Measurements from ENCODE around the gene TAC3. TPM values are rescaled to one million over a fixed set of nuclear protein-coding genes. Genes with fewer than 3 reads are reported as not detected.
"Not testable (repeated sequence)": the region's sequence is repeated elsewhere in the genome, so short reads cannot be mapped to it uniquely, and the experiment has no call there.

Gene TAC3
- total and polyA plus RNA-seq, 4 donors: not detected

DNA sequence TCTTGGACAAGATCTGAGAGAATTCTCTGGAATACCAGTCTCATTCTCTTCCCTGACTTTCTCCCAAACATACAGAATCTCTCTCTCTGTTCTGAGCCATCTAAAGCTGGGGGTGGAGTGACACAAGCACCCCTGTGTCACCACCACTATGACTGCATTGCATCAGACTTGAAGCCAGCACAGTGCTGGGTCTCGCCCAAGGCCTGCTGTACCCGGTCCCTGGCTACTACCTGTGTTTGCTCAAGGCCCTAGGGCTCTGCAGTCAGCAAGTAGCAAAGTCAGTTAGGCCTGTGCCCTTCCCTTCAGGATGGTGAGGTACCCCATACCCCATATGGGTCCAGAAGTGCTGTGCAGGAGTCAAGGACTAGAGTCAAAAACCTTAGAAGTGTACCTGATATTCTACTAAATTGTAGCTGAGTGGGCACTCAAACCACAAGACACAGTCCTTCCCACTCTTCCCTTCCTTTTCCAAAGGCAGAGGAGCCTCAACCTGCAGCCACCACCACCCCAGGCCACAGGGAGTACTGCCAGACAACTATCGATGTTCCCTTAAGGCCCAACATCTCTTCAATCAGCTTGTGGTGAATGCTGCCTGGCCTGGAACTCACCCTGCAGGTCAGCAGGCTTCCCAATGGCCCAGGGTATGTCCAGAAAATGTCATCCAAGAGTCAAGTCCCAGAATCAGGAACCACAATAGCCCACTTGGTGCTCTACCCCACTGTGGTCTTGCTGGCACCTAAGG, 37.8 kb downstream of the TAC3 start:
- TF ChIP-seq, protein P1, sequence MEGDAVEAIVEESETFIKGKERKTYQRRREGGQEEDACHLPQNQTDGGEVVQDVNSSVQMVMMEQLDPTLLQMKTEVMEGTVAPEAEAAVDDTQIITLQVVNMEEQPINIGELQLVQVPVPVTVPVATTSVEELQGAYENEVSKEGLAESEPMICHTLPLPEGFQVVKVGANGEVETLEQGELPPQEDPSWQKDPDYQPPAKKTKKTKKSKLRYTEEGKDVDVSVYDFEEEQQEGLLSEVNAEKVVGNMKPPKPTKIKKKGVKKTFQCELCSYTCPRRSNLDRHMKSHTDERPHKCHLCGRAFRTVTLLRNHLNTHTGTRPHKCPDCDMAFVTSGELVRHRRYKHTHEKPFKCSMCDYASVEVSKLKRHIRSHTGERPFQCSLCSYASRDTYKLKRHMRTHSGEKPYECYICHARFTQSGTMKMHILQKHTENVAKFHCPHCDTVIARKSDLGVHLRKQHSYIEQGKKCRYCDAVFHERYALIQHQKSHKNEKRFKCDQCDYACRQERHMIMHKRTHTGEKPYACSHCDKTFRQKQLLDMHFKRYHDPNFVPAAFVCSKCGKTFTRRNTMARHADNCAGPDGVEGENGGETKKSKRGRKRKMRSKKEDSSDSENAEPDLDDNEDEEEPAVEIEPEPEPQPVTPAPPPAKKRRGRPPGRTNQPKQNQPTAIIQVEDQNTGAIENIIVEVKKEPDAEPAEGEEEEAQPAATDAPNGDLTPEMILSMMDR (IDR thresholded peaks at IDR 0.05; ENCODE audit: control extremely low read depth, extremely low read depth): no peak
- no peaks in the 10 kb centered on the region for H3K4me1 ChIP-seq (ENCODE audit: control insufficient read depth in 5 of 5, insufficient read depth in 5 of 5, low read length in 5 of 5)
- DNase-seq: no peak
- H3K27me3 ChIP-seq (ENCODE audit: control insufficient read depth in 3 of 3, insufficient read depth in 3 of 3, low read length in 2 of 3): no peaks in the 10 kb centered on the region
- no peak overlapping the region for H3K9ac ChIP-seq (ENCODE audit: insufficient read depth in 1 of 2, low read length in 2 of 2)
- H3K9me3 ChIP-seq (ENCODE audit: control insufficient read depth in 4 of 4, insufficient read depth in 3 of 4, low read length in 3 of 4): no peaks in the 10 kb centered on the region
- H3K4me3 ChIP-seq: no peak overlapping the region
- WGBS, 2 donors: 78 to 90% methylated on average over 3 of the region's 3 CpGs
- no peaks in the 10 kb centered on the region for H3K36me3 ChIP-seq (ENCODE audit: control insufficient read depth in 4 of 4, insufficient read depth in 4 of 4, low read length in 4 of 4)
- ATAC-seq (ENCODE audit: insufficient read depth, low FRiP score): no peak
- no peak overlapping the region for H3K27ac ChIP-seq (ENCODE audit: low read depth in 1 of 2, low read length in 1 of 2)

DNA sequence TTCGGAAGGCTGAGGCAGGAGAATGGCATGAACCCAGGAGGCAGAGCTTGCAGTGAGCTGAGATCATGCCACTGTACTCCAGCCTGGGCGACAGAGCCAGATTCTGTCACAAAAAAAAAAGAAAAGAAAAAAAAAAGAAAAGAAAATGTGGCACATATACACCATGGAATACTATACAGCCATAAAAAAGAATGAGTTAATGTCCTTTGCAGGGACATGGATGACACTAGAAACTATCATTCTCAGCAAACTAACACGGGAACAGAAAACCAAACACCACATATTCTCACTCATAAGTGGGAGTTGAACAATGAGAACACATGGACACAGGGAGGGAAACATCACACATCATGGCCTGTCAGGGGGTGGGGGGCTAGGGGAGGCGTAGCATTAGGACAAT, 39.0 kb downstream of the TAC3 start:
- H3K9ac ChIP-seq (ENCODE audit: insufficient read depth in 1 of 2, low read length in 2 of 2); H3K36me3 ChIP-seq (ENCODE audit: control insufficient read depth in 4 of 4, insufficient read depth in 4 of 4, low read length in 4 of 4); H3K4me3 ChIP-seq; H3K4me1 ChIP-seq (ENCODE audit: control insufficient read depth in 5 of 5, insufficient read depth in 5 of 5, low read length in 5 of 5); H3K27me3 ChIP-seq (ENCODE audit: control insufficient read depth in 3 of 3, insufficient read depth in 3 of 3, low read length in 2 of 3); DNase-seq; H3K9me3 ChIP-seq (ENCODE audit: control insufficient read depth in 4 of 4, insufficient read depth in 3 of 4, low read length in 3 of 4); H3K27ac ChIP-seq (ENCODE audit: low read depth in 1 of 2, low read length in 1 of 2); ATAC-seq (ENCODE audit: insufficient read depth, low FRiP score): not testable (repeated sequence)
- WGBS, 2 donors: 93 to 94% methylated on average over 4 of the region's 4 CpGs

DNA sequence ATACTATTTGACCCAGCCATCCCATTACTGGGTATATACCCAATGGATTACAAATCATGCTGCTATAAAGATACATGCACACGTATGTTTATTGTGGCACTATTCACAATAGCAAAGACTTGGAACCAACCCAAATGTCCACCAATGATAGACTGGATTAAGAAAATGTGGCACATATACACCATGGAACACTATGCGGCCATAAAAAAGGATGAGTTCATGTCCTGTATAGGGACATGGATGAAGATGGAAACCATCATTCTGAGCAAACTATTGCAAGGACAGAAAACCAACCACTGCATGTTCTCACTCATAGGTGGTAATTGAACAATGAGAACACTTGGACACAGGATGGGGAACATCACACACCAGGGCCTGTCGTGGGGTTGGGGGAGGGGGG, 42.1 kb downstream of the TAC3 start:
- H3K9ac ChIP-seq (ENCODE audit: insufficient read depth in 1 of 2, low read length in 2 of 2); H3K9me3 ChIP-seq (ENCODE audit: control insufficient read depth in 4 of 4, insufficient read depth in 3 of 4, low read length in 3 of 4); ATAC-seq (ENCODE audit: insufficient read depth, low FRiP score); H3K4me1 ChIP-seq (ENCODE audit: control insufficient read depth in 5 of 5, insufficient read depth in 5 of 5, low read length in 5 of 5); H3K4me3 ChIP-seq; H3K27ac ChIP-seq (ENCODE audit: low read depth in 1 of 2, low read length in 1 of 2); H3K36me3 ChIP-seq (ENCODE audit: control insufficient read depth in 4 of 4, insufficient read depth in 4 of 4, low read length in 4 of 4); DNase-seq; H3K27me3 ChIP-seq (ENCODE audit: control insufficient read depth in 3 of 3, insufficient read depth in 3 of 3, low read length in 2 of 3): not testable (repeated sequence)
- WGBS, 2 donors: 77 to 92% methylated on average over 3 of the region's 3 CpGs

DNA sequence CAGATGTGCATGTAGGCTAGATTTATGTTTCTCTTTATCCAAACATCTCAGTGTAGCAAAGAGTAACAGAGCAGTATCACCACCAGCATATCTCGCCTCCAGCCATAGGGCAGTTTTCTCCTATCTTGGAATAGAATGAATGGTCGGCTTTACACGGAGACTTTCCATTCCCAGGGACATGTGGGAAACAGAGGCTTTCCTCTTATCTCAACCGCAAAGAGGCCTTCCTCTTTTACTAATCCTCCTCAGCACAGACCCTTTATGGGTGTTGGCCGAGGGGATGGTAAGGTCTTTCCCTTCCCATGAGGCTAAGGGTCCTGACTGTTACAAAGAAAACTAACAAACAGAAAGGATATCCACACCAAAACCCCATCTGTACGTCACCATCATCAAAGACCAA, 47.4 kb downstream of the TAC3 start:
- H3K36me3 ChIP-seq (ENCODE audit: control insufficient read depth in 4 of 4, insufficient read depth in 4 of 4, low read length in 4 of 4); DNase-seq; H3K9ac ChIP-seq (ENCODE audit: insufficient read depth in 1 of 2, low read length in 2 of 2); H3K4me3 ChIP-seq; H3K27me3 ChIP-seq (ENCODE audit: control insufficient read depth in 3 of 3, insufficient read depth in 3 of 3, low read length in 2 of 3); H3K9me3 ChIP-seq (ENCODE audit: control insufficient read depth in 4 of 4, insufficient read depth in 3 of 4, low read length in 3 of 4); H3K4me1 ChIP-seq (ENCODE audit: control insufficient read depth in 5 of 5, insufficient read depth in 5 of 5, low read length in 5 of 5); H3K27ac ChIP-seq (ENCODE audit: low read depth in 1 of 2, low read length in 1 of 2); ATAC-seq (ENCODE audit: insufficient read depth, low FRiP score): not testable (repeated sequence)
- WGBS, 2 donors: 68 to 72% methylated on average over 6 of the region's 6 CpGs

DNA sequence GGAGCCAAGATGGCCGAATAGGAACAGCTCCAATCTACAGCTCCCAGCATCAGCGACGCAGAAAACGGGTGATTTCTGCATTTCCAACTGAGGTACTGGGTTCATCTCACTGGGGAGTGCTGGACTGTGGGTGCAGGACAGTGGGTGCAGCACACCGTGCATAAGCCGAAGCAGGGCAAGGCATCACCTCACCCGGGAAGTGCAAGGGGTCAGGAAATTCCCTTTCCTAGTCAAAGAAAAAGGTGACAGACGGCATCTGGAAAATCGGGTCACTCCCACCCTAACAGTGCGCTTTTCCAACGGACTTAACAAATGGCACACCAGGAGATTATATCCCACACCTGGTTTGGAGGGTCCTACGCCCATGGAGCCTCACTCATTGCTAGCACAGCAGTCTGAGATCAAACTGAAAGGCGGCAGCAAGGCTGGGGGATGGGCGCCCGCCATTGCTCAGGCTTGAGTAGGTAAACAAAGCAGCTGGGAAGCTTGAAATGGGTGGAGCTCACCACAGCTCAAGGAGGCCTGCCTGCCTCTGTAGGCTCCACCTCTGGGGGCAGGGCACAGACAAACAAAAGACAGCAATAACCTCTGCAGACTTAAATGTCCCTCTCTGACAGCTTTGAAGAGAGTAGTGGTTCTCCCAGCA, 50.2 kb downstream of the TAC3 start:
- H3K9me3 ChIP-seq (ENCODE audit: control insufficient read depth in 4 of 4, insufficient read depth in 3 of 4, low read length in 3 of 4); H3K27me3 ChIP-seq (ENCODE audit: control insufficient read depth in 3 of 3, insufficient read depth in 3 of 3, low read length in 2 of 3); DNase-seq; H3K9ac ChIP-seq (ENCODE audit: insufficient read depth in 1 of 2, low read length in 2 of 2); ATAC-seq (ENCODE audit: insufficient read depth, low FRiP score); H3K4me3 ChIP-seq; H3K36me3 ChIP-seq (ENCODE audit: control insufficient read depth in 4 of 4, insufficient read depth in 4 of 4, low read length in 4 of 4); H3K4me1 ChIP-seq (ENCODE audit: control insufficient read depth in 5 of 5, insufficient read depth in 5 of 5, low read length in 5 of 5); H3K27ac ChIP-seq (ENCODE audit: low read depth in 1 of 2, low read length in 1 of 2): not testable (repeated sequence)
- 86 to 97% methylated on average over 15 of the region's 15 CpGs for WGBS, 2 donors

DNA sequence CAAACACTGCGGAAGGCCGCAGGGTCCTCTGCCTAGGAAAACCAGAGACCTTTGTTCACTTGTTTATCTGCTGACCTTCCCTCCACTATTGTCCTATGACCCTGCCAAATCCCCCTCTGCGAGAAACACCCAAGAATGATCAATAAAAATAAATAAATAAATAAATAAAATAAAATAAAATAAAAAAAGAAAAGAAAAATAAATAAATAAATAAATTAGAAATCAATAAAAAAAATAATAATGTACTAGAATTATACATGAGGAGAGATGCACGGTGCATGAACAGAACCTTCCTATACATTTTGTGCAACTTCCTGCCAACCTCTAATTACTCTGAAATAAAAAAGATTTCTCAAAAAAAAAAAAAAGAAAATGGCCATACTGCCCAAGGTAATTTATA, 51.2 kb downstream of the TAC3 start:
- not testable (repeated sequence) for ATAC-seq (ENCODE audit: insufficient read depth, low FRiP score); H3K4me1 ChIP-seq (ENCODE audit: control insufficient read depth in 5 of 5, insufficient read depth in 5 of 5, low read length in 5 of 5); DNase-seq; H3K36me3 ChIP-seq (ENCODE audit: control insufficient read depth in 4 of 4, insufficient read depth in 4 of 4, low read length in 4 of 4); H3K9me3 ChIP-seq (ENCODE audit: control insufficient read depth in 4 of 4, insufficient read depth in 3 of 4, low read length in 3 of 4); H3K9ac ChIP-seq (ENCODE audit: insufficient read depth in 1 of 2, low read length in 2 of 2); H3K27me3 ChIP-seq (ENCODE audit: control insufficient read depth in 3 of 3, insufficient read depth in 3 of 3, low read length in 2 of 3); H3K4me3 ChIP-seq; H3K27ac ChIP-seq (ENCODE audit: low read depth in 1 of 2, low read length in 1 of 2)
- WGBS, 2 donors: 99% methylated on average over 3 to 4 of the region's 4 CpGs

DNA sequence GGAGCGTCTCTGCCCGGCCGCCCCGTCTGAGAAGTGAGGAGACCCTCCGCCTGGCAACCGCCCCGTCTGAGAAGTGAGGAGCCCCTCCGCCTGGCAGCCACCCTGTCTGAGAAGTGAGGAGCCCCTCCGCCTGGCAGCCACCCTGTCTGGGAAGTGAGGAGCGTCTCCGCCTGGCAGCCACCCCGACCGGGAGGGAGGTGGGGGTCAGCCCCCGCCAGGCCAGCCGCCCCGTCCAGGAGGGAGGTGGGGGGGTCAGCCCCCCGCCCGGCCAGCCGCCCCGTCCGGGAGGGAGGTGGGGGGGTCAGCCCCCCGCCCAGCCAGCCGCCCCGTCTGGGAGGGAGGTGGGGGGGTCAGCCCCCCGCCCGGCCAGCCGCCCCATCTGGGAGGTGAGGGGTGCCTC, 52.8 kb downstream of the TAC3 start:
- not testable (repeated sequence) for H3K36me3 ChIP-seq (ENCODE audit: control insufficient read depth in 4 of 4, insufficient read depth in 4 of 4, low read length in 4 of 4); H3K9me3 ChIP-seq (ENCODE audit: control insufficient read depth in 4 of 4, insufficient read depth in 3 of 4, low read length in 3 of 4); H3K4me3 ChIP-seq; H3K27me3 ChIP-seq (ENCODE audit: control insufficient read depth in 3 of 3, insufficient read depth in 3 of 3, low read length in 2 of 3); H3K4me1 ChIP-seq (ENCODE audit: control insufficient read depth in 5 of 5, insufficient read depth in 5 of 5, low read length in 5 of 5); DNase-seq; ATAC-seq (ENCODE audit: insufficient read depth, low FRiP score); H3K9ac ChIP-seq (ENCODE audit: insufficient read depth in 1 of 2, low read length in 2 of 2); H3K27ac ChIP-seq (ENCODE audit: low read depth in 1 of 2, low read length in 1 of 2)
- 94 to 100% methylated on average over 8 to 17 of the region's 27 CpGs for WGBS, 2 donors

Data from lung (tissue), 12 donors.